NCI-H1092 treated with DMSO at 0.1 percent for 48 hours (cell line): ENCODE data around the gene ARFRP1.
"Not testable (repeated sequence)": the region's sequence is repeated elsewhere in the genome, so short reads cannot be mapped to it uniquely, and the experiment has no call there.

ENCODE experiments used
- DNase-seq: peaks from one replicate; lab custom pipeline; 2025; lab: John Stamatoyannopoulos, UW

ARFRP1 gene

DNA sequence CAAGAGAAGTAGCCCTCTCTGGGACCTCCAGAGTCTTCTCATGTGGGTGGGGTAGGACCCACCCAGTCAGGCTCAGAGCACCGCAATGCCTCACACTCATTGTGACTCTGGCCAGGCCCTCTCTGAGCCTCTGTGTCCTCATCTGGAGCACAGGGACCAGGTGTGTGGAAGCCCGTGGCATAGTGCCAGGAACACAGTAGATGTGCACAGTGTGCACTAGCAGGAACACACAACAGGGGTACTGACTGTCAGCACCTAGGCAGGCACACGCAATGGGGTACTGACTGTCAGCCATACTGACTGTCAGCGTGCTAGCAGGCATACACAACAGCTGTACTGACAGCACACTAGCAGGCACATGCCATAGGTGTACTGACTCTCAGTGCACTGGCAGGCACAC is 52.5 kb downstream of the ARFRP1 start:
- DNase-seq: no peak

DNA sequence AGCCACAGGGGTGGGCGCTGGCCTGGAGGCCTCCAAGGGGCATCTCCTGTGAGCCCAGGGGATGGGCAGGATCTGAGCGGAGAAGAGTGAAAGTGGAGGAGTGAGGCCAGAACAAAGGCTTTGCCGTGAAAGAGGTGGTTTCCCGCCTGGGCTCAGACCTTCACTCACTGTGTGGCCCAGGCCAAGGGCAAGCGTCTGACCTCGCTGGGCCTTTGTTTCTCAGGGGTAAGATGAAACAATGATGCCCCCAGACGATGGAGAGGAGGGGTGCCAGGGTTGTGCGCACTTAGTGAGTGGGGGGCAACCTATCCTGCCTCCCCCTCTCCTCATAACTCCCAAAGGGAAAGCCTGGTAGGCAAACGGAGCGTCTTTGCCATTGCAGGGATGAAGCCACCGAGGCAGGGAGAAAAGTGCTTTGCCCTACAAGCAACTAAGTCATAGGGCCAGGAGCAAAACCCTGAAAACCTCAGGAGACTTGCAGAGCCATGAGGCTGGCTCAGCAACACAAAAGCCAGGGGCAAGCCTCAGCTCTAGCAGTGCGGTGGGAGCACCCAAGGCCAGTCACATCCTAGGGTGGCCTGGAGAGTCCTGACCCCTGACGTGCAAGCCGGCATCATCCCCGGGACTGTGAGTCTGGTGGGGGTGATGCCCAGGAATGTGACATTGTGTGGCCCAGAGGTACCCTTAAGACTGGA is 53.7 kb downstream of the ARFRP1 start:
- DNase-seq: no peak

DNA sequence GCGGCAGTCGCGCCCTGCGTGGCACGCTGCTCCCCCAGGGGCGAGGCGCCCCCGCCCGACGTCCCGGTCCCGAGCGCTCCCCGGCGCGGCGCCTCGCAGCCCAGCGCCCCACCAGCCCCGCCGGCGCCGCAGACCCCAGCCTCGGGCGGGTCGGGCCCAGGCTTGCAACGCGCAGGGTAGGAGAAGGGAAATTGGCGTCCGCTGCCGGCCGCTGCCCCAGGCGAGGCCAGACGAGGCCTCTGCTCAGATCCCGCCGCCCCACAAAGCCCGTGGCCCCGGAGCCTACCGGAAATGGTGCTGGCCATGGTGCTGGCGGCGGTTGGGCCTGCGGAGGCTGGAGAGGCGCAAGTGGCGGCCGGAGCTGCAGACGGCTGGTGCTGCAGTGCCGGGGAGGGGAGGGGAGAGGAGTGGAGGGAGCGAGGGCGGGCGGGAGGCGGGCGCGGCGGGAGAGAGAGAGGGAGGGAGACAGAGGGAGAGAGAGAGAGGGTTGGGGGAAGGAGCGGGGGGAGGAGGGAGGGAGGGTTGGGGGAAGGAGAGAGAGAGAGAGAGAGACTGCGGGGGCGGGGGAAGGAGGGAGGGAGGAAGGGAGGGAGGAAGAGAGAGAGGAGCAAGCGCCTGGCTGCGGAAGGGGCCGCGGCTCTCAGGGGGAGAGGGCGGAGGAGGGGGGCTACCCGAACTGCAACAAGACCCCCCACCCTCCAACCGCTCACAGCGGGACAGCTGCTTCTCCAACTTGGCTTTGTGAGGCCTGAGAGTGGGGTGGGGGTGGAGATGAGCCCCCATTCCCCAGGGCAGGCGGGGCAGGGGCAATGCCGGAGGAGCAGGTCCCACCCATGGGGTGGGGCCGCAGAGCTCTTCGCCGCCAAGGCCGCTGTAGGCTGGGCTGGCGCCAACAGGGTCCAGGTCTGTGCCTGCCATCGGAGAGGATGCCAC is 54.5 kb downstream of the ARFRP1 start, which contains the start of gene STMN3:
Gene STMN3, minus strand, starts transcription at position 384 of the 933 bp plus-strand sequence. Its CDS starts 79 bp downstream, at position 305.
- DNase-seq: peak; percentile 86

DNA sequence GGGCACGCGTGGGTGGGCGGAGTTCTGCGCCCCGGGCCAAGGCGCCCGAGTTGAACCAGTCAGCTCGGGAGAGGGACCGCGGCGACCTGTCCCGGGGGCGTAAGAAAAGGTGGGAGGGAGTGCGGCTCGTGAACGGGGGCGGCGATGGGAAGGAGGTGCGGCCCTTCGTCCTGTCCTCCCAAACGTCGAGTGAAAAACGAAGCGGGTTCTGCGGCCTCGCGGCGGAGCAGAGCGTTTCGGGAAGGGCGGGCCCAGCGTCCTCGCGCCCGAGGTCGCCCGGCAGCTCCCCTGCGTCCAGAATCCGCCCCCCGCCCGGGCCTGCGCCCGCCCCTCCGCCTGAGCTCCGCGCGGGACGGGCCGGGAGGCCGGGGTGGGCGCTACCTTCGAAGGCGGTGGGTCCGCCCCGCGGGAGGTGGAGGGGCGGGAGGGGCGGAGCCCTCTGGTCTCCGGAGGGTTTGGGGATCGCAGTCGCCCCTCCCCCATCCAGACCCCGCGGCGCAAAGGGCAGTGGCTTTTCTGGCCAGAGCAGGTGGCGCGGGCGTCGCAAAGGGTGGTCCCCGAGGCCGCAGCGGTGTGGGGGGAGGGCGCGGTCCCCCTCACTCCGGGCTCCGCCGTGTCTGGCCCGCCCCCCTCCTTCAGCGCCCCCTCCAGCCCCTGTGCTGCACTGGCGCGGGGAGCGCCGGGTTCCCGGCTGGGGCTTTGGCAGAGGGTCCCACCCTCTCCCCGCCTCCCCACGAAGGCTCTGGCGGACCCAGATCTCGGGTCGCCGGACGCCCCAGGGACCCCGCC is 55.4 kb downstream of the ARFRP1 start:
- peak; percentile 21 for DNase-seq

DNA sequence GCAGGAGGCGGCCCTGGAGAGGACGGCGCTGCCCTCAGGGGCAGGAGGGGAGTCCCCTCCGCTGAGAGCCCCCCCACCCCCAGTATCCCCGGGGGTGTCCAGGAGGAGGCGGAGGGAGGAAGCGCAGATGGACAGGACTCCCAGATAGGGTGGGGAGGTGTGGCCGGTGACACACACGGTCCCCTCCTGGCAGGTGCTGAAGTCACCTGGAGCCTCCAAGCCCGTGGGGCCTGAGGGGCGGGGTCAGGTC is 55.9 kb downstream of the ARFRP1 start:
- DNase-seq: no peak

DNA sequence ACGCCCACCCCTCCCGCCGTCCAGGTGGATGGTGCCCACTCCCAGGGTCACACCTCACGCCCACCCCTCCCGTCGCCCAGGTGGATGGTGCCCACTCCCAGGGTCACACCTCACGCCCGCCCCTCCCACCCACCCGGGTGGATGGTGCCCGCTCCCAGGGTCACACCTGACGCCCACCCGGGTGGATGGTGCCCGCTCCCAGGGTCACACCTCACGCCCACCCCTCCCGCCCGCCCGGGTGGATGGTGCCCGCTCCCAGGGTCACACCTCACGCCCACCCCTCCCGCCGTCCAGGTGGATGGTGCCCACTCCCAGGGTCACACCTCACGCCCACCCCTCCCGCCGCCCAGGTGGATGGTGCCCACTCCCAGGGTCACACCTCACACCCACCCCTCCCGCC is 57.3 kb downstream of the ARFRP1 start:
- DNase-seq: not testable (repeated sequence)

DNA sequence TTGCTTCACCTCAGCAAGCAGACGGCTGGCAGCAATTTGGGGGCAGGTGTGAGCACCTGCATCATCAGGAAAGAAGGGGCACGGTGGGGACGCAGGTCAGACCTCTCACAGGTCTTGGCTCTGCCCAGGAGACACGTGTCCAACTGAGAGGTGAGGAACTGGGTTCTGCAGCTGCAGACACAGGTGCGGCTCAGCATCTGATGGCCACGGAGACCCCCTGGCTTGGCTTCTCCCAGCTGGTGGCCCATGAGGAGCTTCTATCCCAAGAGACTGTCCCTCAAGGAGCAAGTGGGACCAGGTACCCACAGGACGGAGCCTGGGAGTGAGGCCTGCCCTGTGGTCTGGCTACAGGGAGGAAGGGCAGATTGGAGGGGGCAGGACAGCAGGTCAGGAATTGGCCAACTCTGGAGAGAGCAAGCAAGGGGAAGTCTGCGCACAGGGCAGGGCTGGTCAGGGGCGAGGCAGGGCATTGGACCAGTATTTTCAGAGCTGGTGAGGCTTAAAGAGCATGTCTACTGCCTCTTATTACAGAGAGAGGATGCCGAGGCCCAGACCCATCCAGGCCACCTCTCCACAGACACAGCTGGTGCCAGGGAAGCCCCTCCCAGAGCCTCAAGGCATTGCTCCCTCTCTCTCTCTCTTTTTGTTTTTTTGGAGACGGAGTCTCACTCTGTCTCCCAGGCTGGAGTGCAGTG is 58.7 kb downstream of the ARFRP1 start:
- DNase-seq: no peak
